Sigmoid colon (tissue), 4 donors: ENCODE results near the gene TOMM70.

ENCODE experiments used
- CTCF ChIP-seq, 4 experiments: fragments of 450-650 bp in 3 of 4; fragments of 200-600 bp in 1 of 4; IDR thresholded peaks; one replicate each; pipeline ENCODE4 v1.5.1; 2016 to 2019; ENCODE audit warnings: antibody characterized with exemption in 4 of 4, mild to moderate bottlenecking in 3 of 4, moderate library complexity in 2 of 4
- POLR2AphosphoS5 ChIP-seq, 4 donors: sonication (generic); formaldehyde crosslinking; IDR thresholded peaks; one replicate each; pipeline ENCODE4 v1.6.1; 2017; ENCODE audit warnings: antibody characterized with exemption in 4 of 4

GRCh38 chr3:100335434-100335833 is 65.5 kb downstream of the TOMM70 start:
- TF ChIP-seq CTCF (IDR thresholded peaks at IDR 0.05) (no peak), POLR2AphosphoS5 (IDR thresholded peaks at IDR 0.05) (no peak)
